ENCODE data around the gene AMPD2. TPM values are rescaled to one million over a fixed set of nuclear protein-coding genes. Genes with fewer than 3 reads are reported as not detected.
A peak's percentile ranks its signal among the peaks of the same experiment; 100 is the strongest.

AMPD2 gene
- total and polyA plus RNA-seq, 9 of the 15 experiments (the other 6 are each of a cell fraction or from before 2014, with no cell fraction given): 2.0 to 77.7 (median 28.2) TPM

GRCh38 chr1:109636201-109636952, 16.7 kb downstream of the AMPD2 start (continued):
- no peak for TF ChIP-seq SRSF9 (IDR thresholded peaks at IDR 0.05; ENCODE audit: borderline replicate concordance, low read depth, low read length)
- no peak for TF ChIP-seq COPS2 (conservative IDR thresholded peaks at IDR 0.05)
- TF ChIP-seq KDM1A (IDR thresholded peaks at IDR 0.05): peak; percentile 88 to 89
- TF ChIP-seq CEBPG (CRISPR knock-in tag; IDR thresholded peaks at IDR 0.05): no peak
- peak; percentile 10 to 25; a peak in 1 of 4 replicates for TF ChIP-seq CEBPG (tag; conservative IDR thresholded peaks at IDR 0.05 in 1 of 2, IDR thresholded peaks at IDR 0.05 in 1 of 2)
- no peak for TF ChIP-seq ATF6 (CRISPR knock-in tag; IDR thresholded peaks at IDR 0.05)
- no peak for TF ChIP-seq CGGBP1 (CRISPR knock-in tag; IDR thresholded peaks at IDR 0.05)
- no peak for TF ChIP-seq ESRRA (IDR thresholded peaks at IDR 0.05; ENCODE audit: borderline replicate concordance, low read depth)
- TF ChIP-seq ZNF197 (CRISPR knock-in tag; IDR thresholded peaks at IDR 0.05; ENCODE audit: low read depth): no peak
- no peak for TF ChIP-seq E2F5 (CRISPR knock-in tag; IDR thresholded peaks at IDR 0.05)
- no peak for TF ChIP-seq ARID4B (CRISPR knock-in tag; IDR thresholded peaks at IDR 0.05)
- no peak for TF ChIP-seq ZBTB2 (IDR thresholded peaks at IDR 0.05)
- peak; percentile 84 for TF ChIP-seq ATF3 (IDR thresholded peaks at IDR 0.05)
- no peak for TF ChIP-seq ATF3 (CRISPR knock-in tag; conservative IDR thresholded peaks at IDR 0.05)
- peak; percentile 47; the same call in 1 of the 2 replicates for TF ChIP-seq SMARCA4 (IDR thresholded peaks at IDR 0.05)
- peak; percentile 37; the same call in 1 of the 2 replicates for TF ChIP-seq ARID1B (IDR thresholded peaks at IDR 0.05)
- TF ChIP-seq TSC22D4 (tag; IDR thresholded peaks at IDR 0.05): no peak
- TF ChIP-seq BHLHE40 (IDR thresholded peaks at IDR 0.05; ENCODE audit: low read length): 0 out of 2 replicates have a peak, but pooled peaks have one; percentile 13
